HL-60 (cell line): ENCODE results near the gene HMCN2.

Experiments used
- POLR2AphosphoS5 ChIP-seq: IDR thresholded peaks from 2 replicates; pipeline ENCODE4 v1.6.1; 2012; ENCODE audit warnings: low read depth
- TF ChIP-seq, protein P1 (sequence below): IDR thresholded peaks from one replicate; pipeline ENCODE4 v1.5.1; 2011; ENCODE audit warnings: low read length, control low read depth, inconsistent platforms; ENCODE audit not compliant: insufficient read depth
- TF ChIP-seq, protein P2 (sequence below): IDR thresholded peaks from 2 replicates; pipeline ENCODE4 v1.6.1; 2012; ENCODE audit warnings: low read depth; ENCODE audit not compliant: insufficient replicate concordance

DNA sequence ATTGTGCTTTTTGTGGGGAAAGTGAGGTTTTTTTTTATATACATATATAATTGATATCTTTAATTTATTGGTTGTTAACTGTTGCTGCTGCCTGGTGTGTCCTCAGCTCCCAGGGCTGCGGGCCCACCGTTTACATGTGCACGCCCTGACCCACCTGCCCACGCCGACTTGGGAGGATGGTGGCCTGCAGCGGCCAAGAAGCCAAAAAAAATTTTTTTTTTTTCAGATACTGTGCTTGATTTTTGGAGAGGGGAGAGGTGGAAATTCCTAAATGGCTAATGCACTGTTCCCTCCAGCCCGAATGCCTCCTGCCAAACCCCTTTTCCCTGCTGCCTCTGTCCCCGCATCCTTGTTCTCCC, 32.0 kb upstream of the HMCN2 start:
- TF ChIP-seq, protein P1, sequence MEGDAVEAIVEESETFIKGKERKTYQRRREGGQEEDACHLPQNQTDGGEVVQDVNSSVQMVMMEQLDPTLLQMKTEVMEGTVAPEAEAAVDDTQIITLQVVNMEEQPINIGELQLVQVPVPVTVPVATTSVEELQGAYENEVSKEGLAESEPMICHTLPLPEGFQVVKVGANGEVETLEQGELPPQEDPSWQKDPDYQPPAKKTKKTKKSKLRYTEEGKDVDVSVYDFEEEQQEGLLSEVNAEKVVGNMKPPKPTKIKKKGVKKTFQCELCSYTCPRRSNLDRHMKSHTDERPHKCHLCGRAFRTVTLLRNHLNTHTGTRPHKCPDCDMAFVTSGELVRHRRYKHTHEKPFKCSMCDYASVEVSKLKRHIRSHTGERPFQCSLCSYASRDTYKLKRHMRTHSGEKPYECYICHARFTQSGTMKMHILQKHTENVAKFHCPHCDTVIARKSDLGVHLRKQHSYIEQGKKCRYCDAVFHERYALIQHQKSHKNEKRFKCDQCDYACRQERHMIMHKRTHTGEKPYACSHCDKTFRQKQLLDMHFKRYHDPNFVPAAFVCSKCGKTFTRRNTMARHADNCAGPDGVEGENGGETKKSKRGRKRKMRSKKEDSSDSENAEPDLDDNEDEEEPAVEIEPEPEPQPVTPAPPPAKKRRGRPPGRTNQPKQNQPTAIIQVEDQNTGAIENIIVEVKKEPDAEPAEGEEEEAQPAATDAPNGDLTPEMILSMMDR, result no peak
- TF ChIP-seq, protein P2, sequence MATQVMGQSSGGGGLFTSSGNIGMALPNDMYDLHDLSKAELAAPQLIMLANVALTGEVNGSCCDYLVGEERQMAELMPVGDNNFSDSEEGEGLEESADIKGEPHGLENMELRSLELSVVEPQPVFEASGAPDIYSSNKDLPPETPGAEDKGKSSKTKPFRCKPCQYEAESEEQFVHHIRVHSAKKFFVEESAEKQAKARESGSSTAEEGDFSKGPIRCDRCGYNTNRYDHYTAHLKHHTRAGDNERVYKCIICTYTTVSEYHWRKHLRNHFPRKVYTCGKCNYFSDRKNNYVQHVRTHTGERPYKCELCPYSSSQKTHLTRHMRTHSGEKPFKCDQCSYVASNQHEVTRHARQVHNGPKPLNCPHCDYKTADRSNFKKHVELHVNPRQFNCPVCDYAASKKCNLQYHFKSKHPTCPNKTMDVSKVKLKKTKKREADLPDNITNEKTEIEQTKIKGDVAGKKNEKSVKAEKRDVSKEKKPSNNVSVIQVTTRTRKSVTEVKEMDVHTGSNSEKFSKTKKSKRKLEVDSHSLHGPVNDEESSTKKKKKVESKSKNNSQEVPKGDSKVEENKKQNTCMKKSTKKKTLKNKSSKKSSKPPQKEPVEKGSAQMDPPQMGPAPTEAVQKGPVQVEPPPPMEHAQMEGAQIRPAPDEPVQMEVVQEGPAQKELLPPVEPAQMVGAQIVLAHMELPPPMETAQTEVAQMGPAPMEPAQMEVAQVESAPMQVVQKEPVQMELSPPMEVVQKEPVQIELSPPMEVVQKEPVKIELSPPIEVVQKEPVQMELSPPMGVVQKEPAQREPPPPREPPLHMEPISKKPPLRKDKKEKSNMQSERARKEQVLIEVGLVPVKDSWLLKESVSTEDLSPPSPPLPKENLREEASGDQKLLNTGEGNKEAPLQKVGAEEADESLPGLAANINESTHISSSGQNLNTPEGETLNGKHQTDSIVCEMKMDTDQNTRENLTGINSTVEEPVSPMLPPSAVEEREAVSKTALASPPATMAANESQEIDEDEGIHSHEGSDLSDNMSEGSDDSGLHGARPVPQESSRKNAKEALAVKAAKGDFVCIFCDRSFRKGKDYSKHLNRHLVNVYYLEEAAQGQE, result no peak
- TF ChIP-seq POLR2AphosphoS5, result no peak
